HG03565 (cell line): ENCODE data around the gene SLC38A3.

Source experiments
- ATAC-seq: cut with Tn5 transposase; IDR thresholded peaks from one replicate; pipeline ENCODE4 v1.9.1; 2021; ENCODE audit warnings: mild to moderate bottlenecking, moderate library complexity; ENCODE audit not compliant: unreplicated experiment

The SLC38A3 gene

GRCh38 chr3:50168791-50169190 is 36.3 kb upstream of the SLC38A3 start:
- no peak for ATAC-seq

GRCh38 chr3:50169232-50169832 is 35.7 kb upstream of the SLC38A3 start:
- ATAC-seq = no peak

- ATAC-seq = no peak
These were observed 35.2 kb upstream of the SLC38A3 start for GRCh38 chr3:50169858-50170257.

- no peak for ATAC-seq
These were observed 34.4 kb upstream of the SLC38A3 start for GRCh38 chr3:50170689-50171088.

GRCh38 chr3:50171540-50172301 is 33.4 kb upstream of the SLC38A3 start:
- ATAC-seq = no peak

GRCh38 chr3:50172626-50173220 is 32.3 kb upstream of the SLC38A3 start:
- ATAC-seq = no peak

- no peak for ATAC-seq
These were observed 31.2 kb upstream of the SLC38A3 start for GRCh38 chr3:50173685-50174516.

- ATAC-seq = no peak
These were observed 30.6 kb upstream of the SLC38A3 start for GRCh38 chr3:50174517-50174895.

- ATAC-seq = no peak
These were observed 30.0 kb upstream of the SLC38A3 start for GRCh38 chr3:50174947-50175524.

GRCh38 chr3:50177346-50177745 is 27.7 kb upstream of the SLC38A3 start:
- no peak for ATAC-seq

GRCh38 chr3:50179710-50180109 is 25.4 kb upstream of the SLC38A3 start:
- ATAC-seq = no peak

- no peak for ATAC-seq
These were observed 23.1 kb upstream of the SLC38A3 start for GRCh38 chr3:50181985-50182384.

- ATAC-seq = no peak
These were observed 22.5 kb upstream of the SLC38A3 start for GRCh38 chr3:50182533-50183099.

- no peak for ATAC-seq
These were observed 21.3 kb upstream of the SLC38A3 start for GRCh38 chr3:50183755-50184154.

- ATAC-seq = no peak
These were observed 20.7 kb upstream of the SLC38A3 start for GRCh38 chr3:50184242-50184978.

- ATAC-seq = no peak
These were observed 19.8 kb upstream of the SLC38A3 start for GRCh38 chr3:50185230-50185629.

GRCh38 chr3:50186096-50186495 is 19.0 kb upstream of the SLC38A3 start:
- no peak for ATAC-seq

- no peak for ATAC-seq
These were observed 17.3 kb upstream of the SLC38A3 start for GRCh38 chr3:50187750-50188149.

GRCh38 chr3:50189274-50189673 is 15.8 kb upstream of the SLC38A3 start:
- ATAC-seq = no peak

GRCh38 chr3:50189989-50190388 is 15.1 kb upstream of the SLC38A3 start:
- no peak for ATAC-seq
